HG03342 (cell line): ENCODE results near the gene NOXA1.

Experiments
- ATAC-seq: cut with Tn5 transposase; IDR thresholded peaks from one replicate; pipeline ENCODE4 v1.9.1; 2021; ENCODE audit warnings: mild to moderate bottlenecking, moderate library complexity; ENCODE audit not compliant: unreplicated experiment

NOXA1 gene

DNA sequence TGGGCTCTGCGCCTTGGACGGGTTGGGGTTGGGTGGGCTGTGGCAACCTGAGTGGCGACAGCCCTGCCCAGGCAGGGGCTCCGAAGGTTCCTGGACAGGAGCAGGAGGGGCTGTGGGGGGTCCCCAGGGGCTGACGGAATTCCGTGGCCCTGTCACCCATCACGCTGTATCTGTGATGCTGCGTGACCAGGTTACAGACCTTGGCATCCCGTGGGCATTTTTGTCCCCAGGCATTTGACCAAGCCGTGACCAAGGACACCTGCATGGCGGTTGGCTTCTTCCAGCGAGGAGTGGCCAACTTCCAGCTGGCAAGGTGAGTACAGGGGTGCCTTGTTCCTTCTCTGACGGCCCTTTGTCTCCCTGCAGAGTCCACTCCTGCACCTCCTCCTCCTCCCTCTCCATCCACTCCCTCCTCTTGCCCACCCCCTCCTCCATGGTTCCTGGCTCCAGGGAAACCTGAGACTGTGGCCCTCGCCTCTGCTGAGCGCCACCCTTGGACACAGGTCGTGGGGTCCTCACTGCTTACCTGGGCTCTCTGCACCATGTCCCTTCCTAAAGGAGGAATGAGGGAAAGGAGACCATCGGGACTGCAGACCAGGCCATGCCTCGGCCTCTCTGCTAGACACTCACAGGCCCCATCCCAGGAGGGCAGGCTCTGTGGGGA is 3.0 kb downstream of the NOXA1 start:
- ATAC-seq = no peak

DNA sequence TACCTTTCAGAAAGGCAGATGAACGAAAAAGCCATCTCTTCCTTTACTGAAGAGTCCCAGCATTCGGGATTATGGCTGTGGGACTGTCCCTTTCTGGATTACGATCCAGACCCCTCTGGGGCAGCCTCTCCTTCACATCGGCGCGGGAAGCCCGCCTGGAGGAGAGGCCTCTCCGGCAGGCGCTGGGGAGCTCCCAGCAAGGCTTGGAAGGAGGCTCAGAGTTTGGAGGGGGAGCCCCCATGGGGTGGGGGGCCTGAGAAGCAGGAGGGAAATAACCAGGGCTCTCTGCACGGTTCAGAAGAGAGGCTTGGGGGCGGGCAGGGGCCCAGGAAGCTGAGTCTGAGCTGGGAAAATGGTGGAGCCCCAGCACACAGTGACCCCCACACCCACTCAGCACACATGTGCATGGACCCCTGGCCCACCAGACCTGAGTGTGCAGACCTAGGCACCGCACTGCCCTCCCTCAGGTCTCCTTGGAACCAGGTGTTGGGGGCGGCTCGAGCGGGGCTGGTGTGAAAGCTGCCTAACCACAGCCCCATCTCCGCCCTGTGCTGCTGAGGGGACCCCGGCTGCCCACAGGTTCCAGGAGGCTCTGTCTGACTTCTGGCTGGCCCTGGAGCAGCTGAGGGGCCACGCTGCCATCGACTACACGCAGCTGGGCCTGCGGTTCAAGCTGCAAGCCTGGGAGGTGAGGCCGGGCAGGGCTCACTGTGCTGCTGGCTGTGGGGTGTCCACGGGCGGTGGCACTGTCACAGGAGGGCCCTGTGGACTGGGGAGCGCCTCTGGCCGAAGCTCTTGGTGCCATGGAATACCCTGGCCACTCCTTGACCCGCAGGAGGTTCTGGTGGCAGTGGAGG is 4.5 kb downstream of the NOXA1 start:
- no peak for ATAC-seq

DNA sequence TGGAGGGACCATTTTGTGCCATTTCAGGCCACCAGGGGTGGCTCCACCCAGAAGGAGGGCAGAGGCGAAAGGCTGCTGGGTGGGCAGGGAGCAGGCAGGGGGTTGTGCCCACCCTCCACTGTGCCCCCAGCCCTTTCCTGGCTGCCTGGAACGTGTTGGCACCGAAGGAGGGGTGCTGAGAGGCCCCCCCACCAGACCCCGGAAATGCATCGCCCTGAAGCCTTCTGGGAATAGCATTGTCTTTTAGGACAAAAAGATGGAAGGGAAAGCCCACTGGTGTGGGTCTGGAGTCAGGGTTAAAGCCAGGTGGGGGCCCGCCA is 5.1 kb downstream of the NOXA1 start:
- no peak for ATAC-seq

DNA sequence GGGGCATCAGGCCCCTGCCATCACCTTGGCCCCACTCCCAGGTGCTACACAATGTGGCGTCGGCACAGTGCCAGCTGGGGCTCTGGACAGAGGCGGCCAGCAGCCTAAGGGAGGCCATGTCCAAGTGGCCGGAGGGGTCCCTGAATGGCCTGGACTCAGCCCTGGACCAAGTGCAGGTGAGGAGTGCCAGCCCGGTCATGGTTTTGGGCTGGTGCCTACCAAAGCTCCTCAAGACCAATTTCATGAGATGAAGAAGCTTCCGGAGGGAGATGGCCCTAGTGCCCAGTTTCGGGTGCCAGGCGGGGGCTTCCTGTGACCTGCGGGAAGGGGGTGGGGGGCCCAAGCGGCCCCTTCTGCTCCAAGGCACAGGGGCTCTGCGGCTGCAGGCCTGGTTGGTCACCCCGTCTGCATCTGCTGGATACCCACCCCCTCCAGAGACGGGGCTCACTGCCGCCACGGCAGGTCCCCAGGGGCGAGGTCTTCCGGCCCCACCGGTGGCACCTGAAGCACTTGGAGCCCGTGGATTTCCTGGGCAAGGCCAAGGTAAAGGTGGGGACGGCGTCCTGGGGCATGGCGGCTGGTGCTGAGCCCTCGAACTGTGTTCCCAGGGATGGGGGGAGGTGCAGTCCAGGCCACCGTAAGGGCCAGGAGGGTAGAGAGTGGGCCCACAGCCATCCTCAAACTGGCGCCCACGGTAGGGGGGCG is 5.8 kb downstream of the NOXA1 start:
- ATAC-seq = no peak

DNA sequence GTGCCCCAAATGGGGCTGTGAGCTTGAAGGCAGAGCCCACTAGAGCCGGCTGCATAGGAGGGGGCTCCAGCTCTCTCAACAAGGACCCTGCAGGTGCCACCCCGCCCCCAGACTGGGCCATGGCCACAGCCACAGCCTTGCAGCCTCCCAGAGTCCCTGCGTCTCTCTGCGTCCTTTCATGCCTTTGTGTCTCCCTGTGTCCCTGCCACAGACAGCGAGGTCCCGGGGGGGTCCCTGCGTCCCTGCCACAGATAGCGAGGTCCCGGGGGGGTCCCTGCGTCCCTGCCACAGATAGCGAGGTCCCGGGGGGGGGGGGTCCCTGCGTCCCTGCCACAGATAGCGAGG is 6.3 kb downstream of the NOXA1 start:
- ATAC-seq = no peak

DNA sequence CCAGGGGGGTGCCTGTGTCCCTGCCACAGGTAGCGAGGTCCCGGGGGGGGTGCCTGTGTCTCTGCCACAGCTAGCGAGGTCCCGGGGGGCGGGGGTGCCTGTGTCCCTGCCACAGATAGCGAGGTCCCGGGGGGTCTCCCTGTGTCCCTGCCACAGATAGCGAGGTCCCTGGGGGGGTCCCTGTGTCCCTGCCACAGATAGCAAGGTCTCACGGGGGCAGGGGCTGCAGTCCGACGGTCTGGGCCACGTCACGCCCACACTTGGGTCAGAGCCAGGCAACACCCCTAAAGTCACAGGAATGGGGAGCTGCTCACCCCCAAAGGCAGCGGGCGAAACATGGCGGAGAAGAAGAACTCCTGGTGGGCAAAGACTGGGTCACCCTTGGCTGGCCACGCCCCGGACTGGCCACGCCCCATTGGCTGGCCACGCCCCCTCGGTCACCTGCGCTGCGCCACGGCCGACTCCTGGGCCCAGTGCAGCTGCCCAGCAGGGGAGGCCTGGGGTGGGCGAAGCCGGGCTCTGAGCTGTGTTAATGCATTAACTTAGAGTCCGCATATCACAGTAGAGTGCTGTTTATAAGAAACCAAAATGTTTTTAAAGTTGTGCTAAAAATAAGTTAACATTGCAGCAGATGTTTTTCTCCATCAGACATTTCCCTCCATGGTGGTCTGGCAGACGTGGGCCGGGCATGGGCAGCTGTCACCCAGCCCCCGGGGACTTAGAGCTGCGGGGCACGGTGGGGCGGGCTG is 7.0 kb downstream of the NOXA1 start:
- ATAC-seq = no peak

DNA sequence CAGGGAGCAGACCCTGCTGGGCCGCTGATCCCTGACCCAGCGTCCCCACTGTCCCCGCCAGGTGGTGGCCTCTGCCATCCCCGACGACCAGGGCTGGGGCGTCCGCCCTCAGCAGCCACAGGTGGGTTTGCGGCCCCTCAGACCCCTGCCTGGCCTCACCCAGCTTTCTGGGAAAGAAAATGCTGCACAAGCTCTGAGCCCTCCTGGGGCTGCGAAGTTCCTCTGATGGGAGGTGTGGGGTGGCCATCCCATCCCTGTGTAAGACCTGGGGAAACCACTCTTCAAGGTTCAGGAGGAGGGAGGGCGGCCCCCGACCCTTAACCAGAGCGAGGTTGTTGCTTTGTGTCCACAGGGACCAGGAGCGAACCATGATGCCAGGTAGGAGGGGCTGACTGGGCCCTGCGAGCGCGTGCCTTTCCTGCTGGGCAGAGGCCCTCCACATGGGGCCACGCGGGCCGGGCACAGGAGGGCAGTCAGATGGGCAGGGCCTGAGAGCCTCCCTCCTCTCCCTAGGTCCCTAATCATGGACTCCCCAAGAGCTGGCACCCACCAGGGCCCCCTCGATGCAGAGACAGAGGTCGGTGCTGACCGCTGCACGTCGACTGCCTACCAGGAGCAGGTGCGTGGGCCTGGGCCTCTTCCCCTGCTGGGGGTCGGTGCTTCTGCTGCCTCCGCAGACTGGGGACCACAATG is 7.7 kb downstream of the NOXA1 start:
- ATAC-seq = no peak

DNA sequence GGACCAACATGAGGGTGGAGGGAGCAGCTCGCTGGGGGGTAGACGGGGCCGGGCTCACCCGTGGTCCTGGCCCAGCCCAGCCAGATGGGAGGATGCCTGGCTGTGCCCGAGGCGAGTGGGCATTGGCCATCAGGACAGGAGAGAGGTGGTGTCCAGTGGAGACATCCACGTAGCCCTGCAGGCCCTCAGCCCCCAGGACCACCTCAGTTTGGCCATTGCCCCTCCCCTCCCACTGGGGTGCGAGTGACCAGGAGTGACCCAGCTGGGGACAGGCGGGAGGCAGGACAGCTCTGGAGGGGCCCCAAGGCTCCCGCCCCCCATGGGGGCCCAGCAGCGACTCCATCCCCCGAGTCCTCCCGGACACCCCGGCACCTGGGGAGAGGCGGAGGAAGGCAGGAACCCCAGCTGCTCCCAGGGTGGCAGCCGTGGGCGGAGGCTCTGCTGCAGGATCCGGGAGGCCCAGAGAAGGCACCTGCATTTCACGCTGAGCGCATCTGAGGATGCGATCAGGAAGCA is 8.3 kb downstream of the NOXA1 start:
- no peak for ATAC-seq

DNA sequence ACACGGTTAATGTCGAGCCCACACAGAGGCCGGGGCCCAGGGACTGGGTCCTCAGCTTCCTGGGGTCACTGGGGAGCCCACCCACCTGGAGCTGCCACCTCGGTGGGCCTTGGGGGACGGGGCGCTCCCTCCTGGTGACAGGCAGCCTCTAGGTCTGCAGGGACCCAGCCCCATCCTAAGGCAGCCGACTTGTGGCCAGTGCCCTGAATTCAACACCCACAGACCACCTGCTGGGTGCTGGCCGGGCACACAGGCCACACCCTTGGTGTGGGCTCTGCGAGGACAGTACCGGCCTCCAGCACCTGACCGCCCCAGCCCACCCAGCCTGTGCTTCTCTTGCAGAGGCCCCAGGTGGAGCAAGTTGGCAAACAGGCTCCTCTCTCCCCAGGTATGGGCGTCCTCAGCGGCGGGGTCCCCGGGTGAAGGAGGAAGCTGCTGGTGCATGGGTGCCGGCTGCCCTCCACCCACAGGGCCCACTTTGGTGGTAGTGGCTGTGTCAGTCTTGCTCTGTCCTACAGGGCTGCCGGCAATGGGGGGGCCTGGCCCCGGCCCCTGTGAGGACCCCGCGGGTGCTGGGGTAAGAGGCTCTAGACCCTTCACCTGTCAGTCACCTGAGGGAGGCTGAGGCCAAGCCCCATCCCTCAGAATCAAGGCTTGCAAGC is 9.6 kb downstream of the NOXA1 start:
- ATAC-seq = no peak

DNA sequence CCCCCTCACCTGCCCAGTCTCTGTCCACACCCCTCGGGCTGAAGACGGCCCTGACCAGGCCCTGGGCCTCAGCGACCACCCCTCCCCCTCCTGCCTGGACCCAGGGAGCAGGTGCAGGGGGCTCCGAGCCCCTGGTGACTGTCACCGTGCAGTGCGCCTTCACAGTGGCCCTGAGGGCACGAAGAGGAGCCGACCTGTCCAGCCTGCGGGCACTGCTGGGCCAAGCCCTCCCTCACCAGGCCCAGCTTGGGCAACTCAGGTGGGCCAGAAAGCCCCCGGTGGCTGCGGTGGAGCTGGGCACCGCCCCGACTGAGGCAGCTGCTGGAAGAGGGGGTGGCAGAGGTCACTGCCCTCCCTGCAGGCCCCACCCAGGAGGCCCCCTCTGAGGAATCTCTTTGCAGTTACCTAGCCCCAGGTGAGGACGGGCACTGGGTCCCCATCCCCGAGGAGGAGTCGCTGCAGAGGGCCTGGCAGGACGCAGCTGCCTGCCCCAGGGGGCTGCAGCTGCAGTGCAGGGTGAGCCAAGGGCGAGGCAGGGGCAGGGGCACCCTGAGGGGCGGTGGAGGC is 10.2 kb downstream of the NOXA1 start:
- ATAC-seq = no peak

DNA sequence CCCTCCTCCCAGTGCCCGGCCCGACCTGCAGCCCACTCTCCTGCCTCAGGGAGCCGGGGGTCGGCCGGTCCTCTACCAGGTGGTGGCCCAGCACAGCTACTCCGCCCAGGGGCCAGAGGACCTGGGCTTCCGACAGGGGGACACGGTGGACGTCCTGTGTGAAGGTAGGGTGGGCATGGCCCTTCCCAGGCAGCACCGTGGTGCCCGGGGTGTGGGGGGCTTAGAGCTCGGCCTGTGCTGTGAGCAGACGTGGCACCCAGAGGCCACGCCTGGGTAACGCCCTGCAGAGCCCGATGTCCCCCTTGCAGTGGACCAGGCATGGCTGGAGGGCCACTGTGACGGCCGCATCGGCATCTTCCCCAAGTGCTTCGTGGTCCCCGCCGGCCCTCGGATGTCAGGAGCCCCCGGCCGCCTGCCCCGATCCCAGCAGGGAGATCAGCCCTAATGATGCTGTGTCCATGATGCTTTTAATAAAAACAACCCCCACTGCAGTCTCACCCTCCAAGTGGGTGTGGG is 10.8 kb downstream of the NOXA1 start:
- ATAC-seq = no peak

DNA sequence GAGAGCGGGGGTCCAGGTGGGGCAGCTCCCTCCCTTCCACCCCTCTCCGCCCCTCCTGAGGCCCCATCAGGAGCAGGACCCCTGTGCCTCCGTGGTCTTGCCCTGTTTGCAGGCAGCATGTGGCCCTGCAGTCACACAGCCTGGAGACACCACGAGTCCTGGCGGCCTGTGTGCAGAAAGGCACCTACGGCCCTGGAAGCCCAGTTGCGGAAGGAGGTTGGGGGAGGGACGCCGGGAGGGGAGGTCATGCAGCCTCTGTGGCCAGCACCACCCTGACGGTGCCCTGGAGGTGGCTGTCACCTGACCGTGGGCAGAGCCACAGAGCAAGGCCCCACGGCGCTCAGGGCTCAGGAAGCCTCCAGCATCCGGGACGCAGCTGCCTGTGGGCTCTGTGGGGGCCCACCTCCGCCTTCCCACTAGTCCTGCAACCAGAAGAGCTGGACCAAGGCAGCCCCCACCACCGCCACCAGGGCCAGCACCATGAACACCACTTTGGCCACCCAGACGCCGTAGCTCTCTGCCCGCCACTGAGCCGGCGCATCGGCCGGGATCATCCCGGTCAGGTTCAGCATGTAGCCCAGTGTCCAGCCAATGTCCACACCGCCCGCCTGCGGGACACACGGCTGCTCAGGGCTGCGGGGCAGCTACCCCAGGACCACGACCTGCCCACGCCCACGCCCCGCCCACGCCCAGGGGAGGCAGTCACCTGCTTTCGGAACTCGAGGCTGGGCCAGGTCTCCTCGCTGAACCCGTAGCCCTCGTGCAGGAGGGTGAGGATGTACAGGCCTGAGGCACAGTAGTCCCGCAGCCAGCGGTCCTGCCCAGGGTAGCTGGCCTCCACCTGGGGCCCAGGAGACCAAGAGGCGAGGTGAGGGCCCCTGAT is 11.5 kb downstream of the NOXA1 start:
- no peak for ATAC-seq

DNA sequence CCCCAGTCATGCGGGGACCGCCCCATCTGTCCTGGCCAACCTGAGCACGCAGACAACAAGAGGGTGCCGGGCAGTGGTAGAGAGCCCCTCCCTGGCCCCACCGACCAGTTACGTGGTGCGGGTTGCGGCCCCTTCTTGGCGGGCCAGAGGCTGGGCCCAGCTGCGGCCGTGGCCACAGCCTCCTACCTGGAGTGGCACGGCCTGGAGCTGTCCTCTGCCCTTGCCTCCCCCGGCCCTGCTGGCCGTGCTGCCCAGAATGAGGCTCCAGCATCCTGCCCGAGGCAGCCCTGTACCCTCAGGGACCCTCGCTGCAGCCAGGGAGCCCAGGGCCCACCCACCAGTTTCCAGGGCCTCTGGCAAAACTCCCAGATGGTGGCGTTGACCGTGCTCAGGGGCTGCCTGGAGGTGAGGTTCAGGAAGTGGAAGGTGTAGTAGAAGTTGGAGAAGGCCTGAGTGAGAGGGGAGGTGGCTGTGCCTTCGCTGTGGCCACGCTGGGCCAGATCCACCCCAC is 12.2 kb downstream of the NOXA1 start:
- ATAC-seq = no peak

DNA sequence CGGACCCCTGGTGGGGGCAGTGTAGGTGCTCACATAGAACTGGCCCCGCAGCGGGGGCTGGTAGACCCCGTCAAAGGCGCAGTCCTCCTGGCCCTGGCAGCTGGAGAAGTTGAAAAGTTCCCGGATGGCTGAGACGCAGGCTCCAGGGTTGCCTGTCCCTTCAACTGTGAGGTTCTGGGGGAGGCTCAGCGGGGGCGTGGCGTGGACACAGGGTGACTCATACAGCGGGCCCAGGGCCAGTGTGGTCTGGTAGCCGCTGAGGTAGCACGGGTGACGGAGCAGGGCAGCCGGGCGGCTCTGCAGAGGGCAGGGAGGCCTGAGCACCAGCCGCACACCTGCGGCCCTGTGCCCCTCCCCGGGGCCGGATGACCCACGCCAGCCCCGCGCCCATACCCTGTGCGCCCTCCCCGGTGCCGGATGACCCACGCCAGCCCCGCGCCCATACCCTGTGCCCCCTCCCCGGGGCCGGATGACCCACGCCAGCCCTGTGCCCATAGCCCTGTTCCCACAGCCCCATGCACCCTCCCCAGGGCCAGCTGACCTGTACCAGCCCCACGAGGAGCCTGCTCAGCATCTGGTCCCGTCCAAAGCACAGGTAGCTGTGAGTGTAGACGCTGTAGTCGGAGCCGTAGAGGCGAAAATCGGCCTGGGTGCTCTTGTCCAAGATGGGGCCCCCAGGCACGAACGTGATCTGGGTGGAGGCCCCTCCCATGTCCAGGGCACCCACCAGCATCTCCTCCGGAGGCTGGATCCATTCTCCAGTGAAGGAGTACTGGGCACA is 13.0 kb downstream of the NOXA1 start:
- ATAC-seq = no peak

DNA sequence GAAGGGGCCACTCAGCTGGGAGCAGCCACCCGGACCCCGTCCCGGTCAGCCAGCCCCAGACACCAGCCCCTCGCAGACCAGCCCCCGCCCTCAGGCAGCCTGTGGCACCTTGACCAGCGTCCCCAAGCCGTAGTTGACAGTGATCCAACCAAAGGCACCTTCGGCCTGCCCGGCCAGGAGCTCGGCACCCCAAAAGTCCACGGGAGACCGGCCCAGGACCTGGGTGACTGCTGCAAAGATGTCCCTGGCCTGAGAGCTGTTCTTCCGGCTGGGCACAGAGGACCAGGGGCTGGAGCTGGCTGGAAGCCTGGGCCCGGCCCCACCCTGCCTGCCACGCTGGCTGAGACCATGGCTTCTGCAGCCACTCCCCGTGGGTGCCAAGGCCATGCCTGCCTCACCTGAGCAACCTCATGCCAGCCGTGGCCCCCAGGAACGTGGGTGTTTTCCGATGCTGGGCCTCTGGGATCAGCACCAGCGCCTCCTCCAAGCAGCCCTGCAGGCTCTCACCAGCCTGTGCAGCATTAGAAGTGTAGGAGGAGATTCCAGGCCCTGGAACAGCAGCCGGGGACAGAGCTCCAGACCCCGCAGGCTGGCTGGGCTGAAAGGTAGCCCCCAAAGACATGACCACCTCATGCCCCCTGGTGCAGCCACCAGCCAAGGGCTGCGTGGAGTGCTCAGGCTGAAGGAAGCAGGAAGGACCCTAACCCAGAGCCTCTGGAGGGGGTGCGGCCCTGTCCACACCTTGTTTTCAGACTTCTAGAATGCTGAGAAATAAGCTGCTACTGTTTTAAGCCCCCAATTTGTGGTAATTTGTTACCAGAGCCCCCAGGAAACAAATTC is 13.8 kb downstream of the NOXA1 start:
- ATAC-seq = no peak

DNA sequence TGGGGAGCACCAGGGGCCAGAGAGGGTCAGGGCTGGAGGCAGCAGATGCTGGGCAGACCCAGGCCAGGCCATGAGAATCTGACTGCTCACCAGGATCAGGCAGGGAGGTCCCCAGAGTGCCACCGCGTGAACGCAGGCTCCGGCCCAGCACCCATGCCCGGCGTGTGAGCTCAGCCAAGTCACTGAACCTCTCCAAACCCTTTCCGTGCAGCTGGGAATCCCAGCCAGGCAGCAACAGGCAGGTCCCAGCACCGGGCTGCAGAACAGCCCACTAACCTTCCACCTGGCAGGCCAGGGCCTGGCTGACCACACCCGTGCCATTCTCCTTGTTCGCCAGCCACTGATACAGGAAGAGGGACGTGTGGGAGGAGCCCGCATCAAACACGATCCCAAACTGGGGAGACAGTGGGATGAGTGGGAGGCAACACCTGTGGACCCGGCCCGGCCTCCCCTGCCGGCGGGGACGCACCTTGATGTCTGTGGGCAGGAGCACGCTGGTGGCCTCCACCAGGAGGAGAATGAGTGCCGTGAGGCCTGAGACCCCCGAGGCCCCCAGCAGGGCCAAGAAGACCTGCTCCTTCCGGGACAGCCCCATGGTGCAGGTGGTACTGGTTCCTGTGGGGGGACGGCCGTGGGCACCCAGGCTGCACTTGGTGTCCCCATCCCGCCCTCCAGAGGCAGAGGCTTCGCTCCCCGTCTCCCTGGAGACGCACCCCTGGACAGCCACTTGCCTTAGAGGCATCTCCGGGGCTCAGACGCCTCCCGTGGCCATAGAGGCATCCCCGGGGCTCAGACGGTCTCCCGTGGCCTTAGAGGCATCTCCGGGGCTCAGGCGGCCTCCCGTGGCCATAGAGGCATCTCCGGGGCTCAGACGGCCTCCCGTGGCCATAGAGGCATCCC is 14.7 kb downstream of the NOXA1 start:
- no peak for ATAC-seq
